MCF 10A (cell line): ENCODE results near the gene SPINK13. TPM values are rescaled to one million over a fixed set of nuclear protein-coding genes. Genes with fewer than 3 reads are reported as not detected.

Source experiments
- BruUV-seq: library from RNA; stranded (reverse); fragments of 400-500 nt; replicated peaks from 2 replicates; lab custom pipeline; 2021; lab: Mats Ljungman, UMichigan
- CTCF ChIA-PET: fragments of 300-600 bp; sonication (Branson Sonifier 250); formaldehyde crosslinking; extraction: SDS; loops from one replicate; lab custom pipeline; 2021; ENCODE audit warnings: antibody characterized with exemption, inconsistent platforms; lab: Yijun Ruan, JAX
- POLR2A ChIA-PET: fragments of 300-600, 350-650 bp; sonication (Branson Sonifier 250); formaldehyde crosslinking; extraction: SDS; loops from one replicate; lab custom pipeline; 2020; ENCODE audit warnings: antibody characterized with exemption, inconsistent platforms; lab: Yijun Ruan, JAX
- DNase-seq: peaks from one replicate; pipeline ENCODE4 v3.0.0-alpha.2; 2018; ENCODE audit not compliant: unreplicated experiment
- H3K27ac Mint-ChIP-seq: one replicate; pipeline ENCODE4 v1.8.0; 2022; ENCODE audit warnings: mild to moderate bottlenecking, low read depth, mixed read lengths; ENCODE audit not compliant: unreplicated experiment
- H3K27me3 Mint-ChIP-seq: one replicate; pipeline ENCODE4 v1.8.0; 2022; ENCODE audit warnings: mixed read lengths; ENCODE audit not compliant: insufficient read depth, unreplicated experiment
- H3K36me3 Mint-ChIP-seq: one replicate; pipeline ENCODE4 v1.8.0; 2022; ENCODE audit warnings: mild to moderate bottlenecking, moderate library complexity, mixed read lengths; ENCODE audit not compliant: insufficient read depth, unreplicated experiment
- H3K4me1 Mint-ChIP-seq: one replicate; pipeline ENCODE4 v1.8.0; 2022; ENCODE audit warnings: mixed read lengths; ENCODE audit not compliant: insufficient read depth, unreplicated experiment
- H3K4me3 Mint-ChIP-seq: one replicate; pipeline ENCODE4 v1.8.0; 2022; ENCODE audit warnings: mild to moderate bottlenecking, moderate library complexity, mixed read lengths; ENCODE audit not compliant: unreplicated experiment
- H3K9me3 Mint-ChIP-seq: one replicate; pipeline ENCODE4 v1.8.0; 2022; ENCODE audit warnings: mixed read lengths; ENCODE audit not compliant: unreplicated experiment
- CTCF ChIP-seq: fragments of 200-600 bp; IDR thresholded peaks from one replicate; pipeline ENCODE4 v1.8.0; 2022; ENCODE audit warnings: antibody characterized with exemption, mild to moderate bottlenecking; ENCODE audit not compliant: unreplicated experiment
- intact Hi-C: fragments of 100-400 bp; cut with micrococcal nuclease; formaldehyde crosslinking; loops from 2 replicates; pipeline ENCODE4 v1.14.1; 2022
- total RNA-seq: library from RNA; stranded (reverse); gene quantifications from 2 replicates; pipeline ENCODE4 v1.2.3, GENCODE V29; 2022

Gene SPINK13
- total RNA-seq, 1 experiment from 2014 or later, result not detected

GRCh38 chr5:148297731-148298130, 29.1 kb downstream of the SPINK13 start:
- ChIA-PET CTCF (interaction anchor here (0.6 to 3.2 kb wide), 6 partner anchors 15 to 1298 kb away, joined by 3 to 24 read pairs (median 4); no protein-coding TSS in a partner anchor), POLR2A (interaction anchor here (1.3 kb wide), 1 partner anchor 9 kb away, joined by 4 read pairs; no protein-coding TSS in a partner anchor)
- Mint-ChIP-seq H3K27ac (no peak overlapping the region), H3K36me3 (no peaks in the 10 kb centered on the region), H3K4me1 (no peaks in the 10 kb centered on the region), H3K9me3 (no peaks in the 10 kb centered on the region), H3K27me3 (no peaks in the 10 kb centered on the region), H3K4me3 (no peak overlapping the region)
- DNase-seq, result peak; percentile 14
- TF ChIP-seq CTCF, result no peak
- intact Hi-C loops, result no loop called here
- BruUV-seq, result no TSS peak

- Mint-ChIP-seq H3K36me3 (no peaks in the 10 kb centered on the region), H3K27ac (no peak overlapping the region), H3K27me3 (no peaks in the 10 kb centered on the region), H3K9me3 (peaks cover 16% of the 10 kb centered on the region), H3K4me1 (no peaks in the 10 kb centered on the region), H3K4me3 (no peak overlapping the region)
- intact Hi-C loops, result loop anchor here (1.0 kb wide), 1 partner anchor 127 kb away; no protein-coding TSS in a partner anchor
- TF ChIP-seq CTCF, result no peak
- BruUV-seq, result no TSS peak
- POLR2A ChIA-PET, result interaction anchor here (1.1 to 1.3 kb wide), 2 partner anchors 8 to 68 kb away, joined by 4 to 8 read pairs; no protein-coding TSS in a partner anchor
- peak; percentile 7 for DNase-seq
- CTCF ChIA-PET, result interaction anchor here (0.6 to 3.4 kb wide), 6 partner anchors 15 to 1686 kb away, joined by 3 to 13 read pairs (median 4); no protein-coding TSS in a partner anchor
Measured at GRCh38 chr5:148306446-148306845, 37.9 kb downstream of the SPINK13 start.

- Mint-ChIP-seq H3K27ac (no peak overlapping the region), H3K9me3 (peaks cover 16% of the 10 kb centered on the region), H3K4me1 (no peaks in the 10 kb centered on the region), H3K4me3 (no peak overlapping the region), H3K27me3 (no peaks in the 10 kb centered on the region), H3K36me3 (no peaks in the 10 kb centered on the region)
- ChIA-PET CTCF (interaction anchor here (0.7 kb wide), 1 partner anchor 66 kb away, joined by 3 read pairs; no protein-coding TSS in a partner anchor), POLR2A (interaction anchor here (1.2 kb wide), 1 partner anchor 33 kb away, joined by 3 read pairs; no protein-coding TSS in a partner anchor)
- intact Hi-C loops, result no loop called here
- DNase-seq, result no peak
- no peak for TF ChIP-seq CTCF
- no TSS peak for BruUV-seq
Measured at GRCh38 chr5:148309019-148309418, 40.4 kb downstream of the SPINK13 start.

- H3K36me3 Mint-ChIP-seq, result no peaks in the 10 kb centered on the region
Measured at GRCh38 chr5:148309746-148310145, 41.2 kb downstream of the SPINK13 start.

More at GRCh38 chr5:148309746-148310145, 41.2 kb downstream of the SPINK13 start:
- no peak for TF ChIP-seq CTCF
- no peak overlapping the region for H3K4me3 Mint-ChIP-seq
- no peaks in the 10 kb centered on the region for H3K4me1 Mint-ChIP-seq
- H3K9me3 Mint-ChIP-seq, result peaks cover 16% of the 10 kb centered on the region
- no TSS peak for BruUV-seq
- intact Hi-C loops, result no loop called here
- no peak for DNase-seq
- POLR2A ChIA-PET, result no interaction called here
- no peak overlapping the region for H3K27ac Mint-ChIP-seq
- CTCF ChIA-PET, result interaction anchor here (1.0 to 2.2 kb wide), 3 partner anchors 19 to 66 kb away, joined by 4 to 5 read pairs (median 4); no protein-coding TSS in a partner anchor
- no peaks in the 10 kb centered on the region for H3K27me3 Mint-ChIP-seq
